Neural progenitor cell (in vitro differentiated cells): ENCODE measurements around the gene ICA1L. TPM values are rescaled to one million over a fixed set of nuclear protein-coding genes. Genes with fewer than 3 reads are reported as not detected.

Experiments used
- DNase-seq: peaks from one replicate; pipeline ENCODE4 v3.0.0-alpha.2; 2016; ENCODE audit warnings: low spot score
- H2AFZ ChIP-seq: fragments of 200-600 bp; sonication (generic); replicated peaks from 2 replicates; pipeline ENCODE4 v1.6.1; 2016; ENCODE audit warnings: antibody characterized with exemption
- H3F3A ChIP-seq: fragments of 200-600 bp; sonication (generic); 2 replicates; pipeline ENCODE4 v1.6.1; 2016; ENCODE audit warnings: antibody characterized with exemption, low read depth
- H3K27ac ChIP-seq: fragments of 200-600 bp; sonication (generic); 2 replicates; pipeline ENCODE4 v1.5.1; 2016; ENCODE audit warnings: mild to moderate bottlenecking
- H3K27me3 ChIP-seq: fragments of 200-600 bp; sonication (generic); 2 replicates; pipeline ENCODE4 v1.6.1; 2016; ENCODE audit warnings: mild to moderate bottlenecking, moderate library complexity
- H3K36me3 ChIP-seq: fragments of 200-600 bp; sonication (generic); 2 replicates; pipeline ENCODE4 v1.5.1; 2016
- H3K4me1 ChIP-seq: fragments of 200-600 bp; sonication (generic); 2 replicates; pipeline ENCODE4 v1.6.1; 2016; ENCODE audit warnings: mixed run types
- H3K4me2 ChIP-seq: fragments of 200-600 bp; sonication (generic); 2 replicates; pipeline ENCODE4 v1.6.1; 2016
- H3K4me3 ChIP-seq: fragments of 200-600 bp; sonication (generic); 2 replicates; pipeline ENCODE4 v1.5.1; 2016
- H3K79me2 ChIP-seq: fragments of 200-600 bp; sonication (generic); 2 replicates; pipeline ENCODE4 v1.6.1; 2016; ENCODE audit warnings: low read depth
- H3K9ac ChIP-seq: fragments of 200-600 bp; sonication (generic); 2 replicates; pipeline ENCODE4 v1.6.1; 2016
- H3K9me3 ChIP-seq: fragments of 200-600 bp; sonication (generic); 2 replicates; pipeline ENCODE4 v1.5.1; 2016; ENCODE audit warnings: low read depth
- H4K20me1 ChIP-seq: fragments of 200-600 bp; sonication (generic); 2 replicates; pipeline ENCODE4 v1.6.1; 2016; ENCODE audit warnings: low read depth
- H3K27ac Mint-ChIP-seq: 3 replicates; pipeline ENCODE4 v1.8.0; 2021; ENCODE audit warnings: mixed read lengths
- H3K27me3 Mint-ChIP-seq: 2 replicates; pipeline ENCODE4 v1.8.0; 2022; ENCODE audit warnings: low read depth, mild to moderate bottlenecking, inconsistent platforms, moderate library complexity, mixed read lengths; ENCODE audit not compliant: insufficient read depth
- H3K36me3 Mint-ChIP-seq: 3 replicates; pipeline ENCODE4 v1.8.0; 2021; ENCODE audit warnings: mixed read lengths
- H3K4me1 Mint-ChIP-seq: 3 replicates; pipeline ENCODE4 v1.8.0; 2021; ENCODE audit warnings: mixed read lengths
- H3K4me3 Mint-ChIP-seq: 3 replicates; pipeline ENCODE4 v1.8.0; 2021; ENCODE audit warnings: mild to moderate bottlenecking, moderate library complexity, mixed read lengths
- H3K9me3 Mint-ChIP-seq: 3 replicates; pipeline ENCODE4 v1.8.0; 2020; ENCODE audit warnings: mixed read lengths
- CTCF ChIP-seq: fragments of 200-600 bp; sonication (generic); IDR thresholded peaks from 2 replicates; pipeline ENCODE4 v1.5.1; 2017; ENCODE audit warnings: antibody characterized with exemption, mild to moderate bottlenecking
- EZH2 ChIP-seq: fragments of 200-600 bp; sonication (generic); IDR thresholded peaks from 2 replicates; pipeline ENCODE4 v1.6.1; 2017; ENCODE audit warnings: antibody characterized with exemption, mild to moderate bottlenecking, moderate library complexity
- EZH2phosphoT487 ChIP-seq: fragments of 200-600 bp; sonication (generic); IDR thresholded peaks from 2 replicates; pipeline ENCODE4 v1.6.1; 2017; ENCODE audit warnings: antibody characterized with exemption
- total RNA-seq: library from RNA; depleted of rRNA; stranded (reverse); fragments of >200 nt; gene quantifications from 2 replicates; pipeline ENCODE4 v1.2.3, GENCODE V29; 2015; ENCODE audit warnings: low replicate concordance

ICA1L gene
- total RNA-seq, 1 donor from 2014 or later: 27.5 TPM

GRCh38 chr2:202750763-202751427, 120.7 kb downstream of the ICA1L start:
- H3F3A ChIP-seq: no peaks in the 10 kb centered on the region
- H2AFZ ChIP-seq: no peak overlapping the region
- no peak for DNase-seq
- no peaks in the 10 kb centered on the region for H3K9me3 ChIP-seq
- H3K4me2 ChIP-seq: no peak overlapping the region
- no peaks in the 10 kb centered on the region for H3K27me3 ChIP-seq
- TF ChIP-seq CTCF: no peak
- no peak for TF ChIP-seq EZH2
- TF ChIP-seq EZH2phosphoT487: no peak
- H3K27ac ChIP-seq: no peak overlapping the region
- Mint-ChIP-seq H3K27me3 (peaks cover 2% of the 10 kb centered on the region), H3K4me3 (no peak overlapping the region), H3K9me3 (peaks cover 7% of the 10 kb centered on the region), H3K4me1 (no peaks in the 10 kb centered on the region), H3K36me3 (peaks cover 31% of the 10 kb centered on the region), H3K27ac (no peak overlapping the region)
- H3K4me1 ChIP-seq: no peaks in the 10 kb centered on the region
- H3K9ac ChIP-seq: no peak overlapping the region
- no peaks in the 10 kb centered on the region for H3K79me2 ChIP-seq
- H3K36me3 ChIP-seq: no peaks in the 10 kb centered on the region
- no peak overlapping the region for H3K4me3 ChIP-seq
- H4K20me1 ChIP-seq: no peaks in the 10 kb centered on the region

- H3K4me3 ChIP-seq: no peak overlapping the region
- H3K9ac ChIP-seq: no peak overlapping the region
- Mint-ChIP-seq H3K4me3 (no peak overlapping the region), H3K27ac (no peak overlapping the region), H3K36me3 (peaks cover 36% of the 10 kb centered on the region), H3K9me3 (peaks cover 14% of the 10 kb centered on the region), H3K27me3 (peaks cover 2% of the 10 kb centered on the region), H3K4me1 (no peaks in the 10 kb centered on the region)
- no peaks in the 10 kb centered on the region for H3F3A ChIP-seq
- no peak overlapping the region for H3K27ac ChIP-seq
- no peak overlapping the region for H3K4me2 ChIP-seq
- no peak overlapping the region for H2AFZ ChIP-seq
- no peaks in the 10 kb centered on the region for H3K79me2 ChIP-seq
- no peaks in the 10 kb centered on the region for H4K20me1 ChIP-seq
- H3K9me3 ChIP-seq: no peaks in the 10 kb centered on the region
- no peaks in the 10 kb centered on the region for H3K4me1 ChIP-seq
- TF ChIP-seq CTCF (no peak), EZH2phosphoT487 (no peak), EZH2 (no peak)
- H3K36me3 ChIP-seq: no peaks in the 10 kb centered on the region
- H3K27me3 ChIP-seq: no peaks in the 10 kb centered on the region
- no peak for DNase-seq
Measured at GRCh38 chr2:202749477-202749876, 122.1 kb downstream of the ICA1L start.

- Histone ChIP-seq H3K4me3 (no peak overlapping the region), H3K79me2 (no peaks in the 10 kb centered on the region), H3K27ac (no peak overlapping the region), H2AFZ (no peak overlapping the region), H3F3A (no peaks in the 10 kb centered on the region), H3K9me3 (no peaks in the 10 kb centered on the region), H4K20me1 (no peaks in the 10 kb centered on the region), H3K27me3 (no peaks in the 10 kb centered on the region), H3K4me2 (no peak overlapping the region), H3K9ac (no peak overlapping the region), H3K36me3 (peaks cover 4% of the 10 kb centered on the region), H3K4me1 (no peaks in the 10 kb centered on the region)
- Mint-ChIP-seq H3K9me3 (peaks cover 39% of the 10 kb centered on the region), H3K27me3 (no peaks in the 10 kb centered on the region), H3K27ac (no peak overlapping the region), H3K4me1 (no peaks in the 10 kb centered on the region), H3K4me3 (no peak overlapping the region), H3K36me3 (peaks cover 45% of the 10 kb centered on the region)
- no peak for TF ChIP-seq CTCF
- TF ChIP-seq EZH2: no peak
- no peak for TF ChIP-seq EZH2phosphoT487
- DNase-seq: no peak
Measured at GRCh38 chr2:202743613-202744012, 128.0 kb downstream of the ICA1L start.
